Activated naive CD4-positive, alpha-beta T cell treated with anti-CD3 and anti-CD28 coated beads, Interleukin-2, amount 10 ng/mL, durations not matched to agents 7 days and 5 days (primary cell): ENCODE measurements around the gene RAD51B.
A peak's percentile ranks its signal among the peaks of the same experiment; 100 is the strongest.
"Not testable (repeated sequence)": the region's sequence is repeated elsewhere in the genome, so short reads cannot be mapped to it uniquely, and the experiment has no call there.

Experiments used
- CTCF ChIA-PET: fragments of 350-600 bp; sonication (Branson Sonifier 250); formaldehyde crosslinking; loops from one replicate; lab custom pipeline; 2021; ENCODE audit warnings: antibody characterized with exemption; lab: Charles Lee
- DNase-seq: peaks from one replicate; pipeline ENCODE4 v3.0.0-alpha.2; 2020
- H3K27ac Mint-ChIP-seq: one replicate; pipeline ENCODE4 v1.8.0; 2021; ENCODE audit warnings: mild to moderate bottlenecking, moderate library complexity, mixed read lengths
- H3K27me3 Mint-ChIP-seq: one replicate; pipeline ENCODE4 v1.8.0; 2021; ENCODE audit warnings: mild to moderate bottlenecking, mixed read lengths
- H3K36me3 Mint-ChIP-seq: one replicate; pipeline ENCODE4 v1.8.0; 2021; ENCODE audit warnings: mixed read lengths
- H3K4me1 Mint-ChIP-seq: one replicate; pipeline ENCODE4 v1.8.0; 2021; ENCODE audit warnings: mixed read lengths
- H3K4me3 Mint-ChIP-seq: one replicate; pipeline ENCODE4 v1.8.0; 2021; ENCODE audit warnings: mild to moderate bottlenecking, moderate library complexity, mixed read lengths
- H3K9me3 Mint-ChIP-seq: one replicate; pipeline ENCODE4 v1.8.0; 2021; ENCODE audit warnings: mixed read lengths

Gene RAD51B

GRCh38 chr14:68186500-68187276 lies 367.1 kb downstream of the RAD51B start:
- peaks cover 18% of the 10 kb centered on the region for H3K4me1 Mint-ChIP-seq
- H3K27me3 Mint-ChIP-seq, H3K4me3 Mint-ChIP-seq, H3K9me3 Mint-ChIP-seq, DNase-seq, CTCF ChIA-PET, H3K36me3 Mint-ChIP-seq, H3K27ac Mint-ChIP-seq: not testable (repeated sequence)

- peaks cover 3% of the 10 kb centered on the region for H3K36me3 Mint-ChIP-seq
- no peak for DNase-seq
- H3K4me1 Mint-ChIP-seq, result peaks cover 4% of the 10 kb centered on the region
- H3K9me3 Mint-ChIP-seq, result no peaks in the 10 kb centered on the region
- CTCF ChIA-PET, result no interaction called here
- no peak overlapping the region for H3K4me3 Mint-ChIP-seq
- no peak overlapping the region for H3K27ac Mint-ChIP-seq
- no peaks in the 10 kb centered on the region for H3K27me3 Mint-ChIP-seq
Measured at GRCh38 chr14:68188174-68188573, 368.6 kb downstream of the RAD51B start.

GRCh38 chr14:68190032-68190431 lies 370.5 kb downstream of the RAD51B start:
- Mint-ChIP-seq H3K27ac (no peak overlapping the region), H3K9me3 (no peaks in the 10 kb centered on the region), H3K4me1 (no peaks in the 10 kb centered on the region), H3K36me3 (no peaks in the 10 kb centered on the region), H3K4me3 (no peak overlapping the region), H3K27me3 (no peaks in the 10 kb centered on the region)
- DNase-seq, result no peak
- CTCF ChIA-PET, result no interaction called here

- DNase-seq, result no peak
- CTCF ChIA-PET, result no interaction called here
- no peaks in the 10 kb centered on the region for H3K27me3 Mint-ChIP-seq
- H3K4me1 Mint-ChIP-seq, result no peaks in the 10 kb centered on the region
- no peak overlapping the region for H3K4me3 Mint-ChIP-seq
- H3K27ac Mint-ChIP-seq, result no peak overlapping the region
- no peaks in the 10 kb centered on the region for H3K36me3 Mint-ChIP-seq
- H3K9me3 Mint-ChIP-seq, result no peaks in the 10 kb centered on the region
Measured at GRCh38 chr14:68191567-68192321, 372.2 kb downstream of the RAD51B start.

GRCh38 chr14:68192935-68193334 lies 373.4 kb downstream of the RAD51B start:
- H3K4me3 Mint-ChIP-seq, result no peak overlapping the region
- H3K36me3 Mint-ChIP-seq, result no peaks in the 10 kb centered on the region
- no peaks in the 10 kb centered on the region for H3K27me3 Mint-ChIP-seq
- CTCF ChIA-PET, result no interaction called here
- no peak for DNase-seq
- no peaks in the 10 kb centered on the region for H3K4me1 Mint-ChIP-seq
- no peak overlapping the region for H3K27ac Mint-ChIP-seq
- no peaks in the 10 kb centered on the region for H3K9me3 Mint-ChIP-seq

- Mint-ChIP-seq H3K27ac (no peak overlapping the region), H3K9me3 (no peaks in the 10 kb centered on the region), H3K27me3 (no peaks in the 10 kb centered on the region), H3K36me3 (no peaks in the 10 kb centered on the region), H3K4me1 (peaks cover 4% of the 10 kb centered on the region), H3K4me3 (no peak overlapping the region)
- DNase-seq, result no peak
- CTCF ChIA-PET, result no interaction called here
Measured at GRCh38 chr14:68193970-68194681, 374.5 kb downstream of the RAD51B start.

- Mint-ChIP-seq H3K27me3 (no peaks in the 10 kb centered on the region), H3K9me3 (no peaks in the 10 kb centered on the region), H3K4me3 (no peak overlapping the region), H3K36me3 (no peaks in the 10 kb centered on the region), H3K27ac (no peak overlapping the region), H3K4me1 (peaks cover 14% of the 10 kb centered on the region)
- CTCF ChIA-PET, result no interaction called here
- DNase-seq, result no peak
Measured at GRCh38 chr14:68195126-68195525, 375.5 kb downstream of the RAD51B start.

GRCh38 chr14:68198713-68199495 lies 379.3 kb downstream of the RAD51B start:
- Mint-ChIP-seq H3K4me1 (peaks cover 14% of the 10 kb centered on the region), H3K27me3 (no peaks in the 10 kb centered on the region), H3K9me3 (no peaks in the 10 kb centered on the region), H3K36me3 (peaks cover 2% of the 10 kb centered on the region), H3K27ac (no peak overlapping the region), H3K4me3 (no peak overlapping the region)
- no peak for DNase-seq
- CTCF ChIA-PET, result interaction anchor here (1.0 kb wide), 1 partner anchor 12 kb away, joined by 3 read pairs; no protein-coding TSS in a partner anchor

- H3K27me3 Mint-ChIP-seq, result no peaks in the 10 kb centered on the region
- H3K4me1 Mint-ChIP-seq, result peaks cover 14% of the 10 kb centered on the region
- peaks cover 2% of the 10 kb centered on the region for H3K36me3 Mint-ChIP-seq
- no peak overlapping the region for H3K27ac Mint-ChIP-seq
- no peak for DNase-seq
- CTCF ChIA-PET, result interaction anchor here (1.0 kb wide), 1 partner anchor 11 kb away, joined by 3 read pairs; no protein-coding TSS in a partner anchor
- H3K9me3 Mint-ChIP-seq, result no peaks in the 10 kb centered on the region
- no peak overlapping the region for H3K4me3 Mint-ChIP-seq
Measured at GRCh38 chr14:68199554-68200151, 380.1 kb downstream of the RAD51B start.

GRCh38 chr14:68203871-68204270 lies 384.3 kb downstream of the RAD51B start:
- Mint-ChIP-seq H3K27me3 (no peaks in the 10 kb centered on the region), H3K9me3 (no peaks in the 10 kb centered on the region), H3K4me3 (no peak overlapping the region), H3K4me1 (peaks cover 19% of the 10 kb centered on the region), H3K27ac (no peak overlapping the region), H3K36me3 (peaks cover 2% of the 10 kb centered on the region)
- DNase-seq, result no peak
- CTCF ChIA-PET, result no interaction called here

- H3K27ac Mint-ChIP-seq, result no peak overlapping the region
- H3K4me3 Mint-ChIP-seq, result no peak overlapping the region
- CTCF ChIA-PET, result no interaction called here
- H3K9me3 Mint-ChIP-seq, result no peaks in the 10 kb centered on the region
- no peak for DNase-seq
- H3K36me3 Mint-ChIP-seq, result peaks cover 2% of the 10 kb centered on the region
- H3K27me3 Mint-ChIP-seq, result no peaks in the 10 kb centered on the region
- peaks cover 36% of the 10 kb centered on the region for H3K4me1 Mint-ChIP-seq
Measured at GRCh38 chr14:68208218-68208617, 388.6 kb downstream of the RAD51B start.

GRCh38 chr14:68208626-68209317 lies 389.2 kb downstream of the RAD51B start:
- peaks cover 2% of the 10 kb centered on the region for H3K36me3 Mint-ChIP-seq
- H3K27ac Mint-ChIP-seq, result peak overlapping the region; percentile 56
- peaks cover 36% of the 10 kb centered on the region for H3K4me1 Mint-ChIP-seq
- CTCF ChIA-PET, result no interaction called here
- no peak for DNase-seq
- no peak overlapping the region for H3K4me3 Mint-ChIP-seq
- no peaks in the 10 kb centered on the region for H3K9me3 Mint-ChIP-seq
- no peaks in the 10 kb centered on the region for H3K27me3 Mint-ChIP-seq

GRCh38 chr14:68210729-68211299 lies 391.2 kb downstream of the RAD51B start:
- no peaks in the 10 kb centered on the region for H3K27me3 Mint-ChIP-seq
- peak overlapping the region; percentile 73 for H3K4me3 Mint-ChIP-seq
- H3K36me3 Mint-ChIP-seq, result peaks cover 2% of the 10 kb centered on the region
- H3K9me3 Mint-ChIP-seq, result no peaks in the 10 kb centered on the region
- H3K4me1 Mint-ChIP-seq, result peaks cover 36% of the 10 kb centered on the region
- peak; percentile 57 for DNase-seq
- CTCF ChIA-PET, result interaction anchor here (0.6 to 1.2 kb wide), 3 partner anchors 12 to 40 kb away, joined by 3 to 4 read pairs (median 3); no protein-coding TSS in a partner anchor
- H3K27ac Mint-ChIP-seq, result peak overlapping the region; percentile 95
